ENCODE results near the gene C17orf50.

GRCh38 chr17:35717475-35717874 is 43.2 kb upstream of the C17orf50 start:
- no peak for TF ChIP-seq CTCF (IDR thresholded peaks at IDR 0.05)
- no peak for TF ChIP-seq POLR2A (IDR thresholded peaks at IDR 0.05)
